HepG2 (cell line): Measurements from ENCODE around the gene ABHD3. TPM values are rescaled to one million over a fixed set of nuclear protein-coding genes. Genes with fewer than 3 reads are reported as not detected.

ENCODE experiments used
- ELK4 ChIP-seq: sonication (generic); formaldehyde crosslinking; IDR thresholded peaks from 2 replicates; pipeline ENCODE4 v1.9.0; 2021; ENCODE audit warnings: missing genetic modification reagents, borderline replicate concordance
- GZF1 ChIP-seq: sonication (generic); formaldehyde crosslinking; IDR thresholded peaks from 2 replicates; pipeline ENCODE4 v1.5.1; 2020; ENCODE audit warnings: mild to moderate bottlenecking, missing genetic modification reagents
- HDAC2 ChIP-seq: sonication (generic); formaldehyde crosslinking; IDR thresholded peaks from 2 replicates; pipeline ENCODE4 v1.4.0; 2020; ENCODE audit warnings: missing genetic modification reagents
- MATR3 ChIP-seq: sonication (generic); formaldehyde crosslinking; IDR thresholded peaks from 2 replicates; pipeline ENCODE4 v1.4.0; 2020; ENCODE audit warnings: missing genetic modification reagents
- MAX ChIP-seq: IDR thresholded peaks from 2 replicates; pipeline ENCODE4 v1.6.1; 2012; ENCODE audit warnings: inconsistent platforms
- NCOA1 ChIP-seq: sonication (generic); formaldehyde crosslinking; IDR thresholded peaks from 2 replicates; pipeline ENCODE4 v1.9.0; 2021; ENCODE audit warnings: missing genetic modification reagents
- NCOR1 ChIP-seq: fragments of 200-600 bp; sonication (generic); IDR thresholded peaks from 2 replicates; pipeline ENCODE4 v1.7.0; 2017; ENCODE audit warnings: antibody characterized with exemption, low read length, borderline replicate concordance
- NPAS2 ChIP-seq: sonication (generic); formaldehyde crosslinking; IDR thresholded peaks from 2 replicates; pipeline ENCODE4 v1.8.0; 2022; ENCODE audit warnings: mild to moderate bottlenecking, missing genetic modification reagents, borderline replicate concordance
- PTBP1 ChIP-seq: fragments of 200-400 bp; formaldehyde crosslinking; IDR thresholded peaks from 2 replicates; pipeline ENCODE4 v1.6.1; 2018; ENCODE audit warnings: low read length, low read depth; ENCODE audit not compliant: poor library complexity, severe bottlenecking
- RCOR2 ChIP-seq: IDR thresholded peaks from 2 replicates; pipeline ENCODE4 v1.6.1; 2016; ENCODE audit warnings: missing biosample characterization, missing genetic modification reagents
- RXRB ChIP-seq: IDR thresholded peaks from 2 replicates; pipeline ENCODE4 v1.6.1; 2016; ENCODE audit warnings: borderline replicate concordance, missing genetic modification reagents, missing compliant biosample characterization
- SP2 ChIP-seq: sonication (generic); formaldehyde crosslinking; IDR thresholded peaks from 2 replicates; pipeline ENCODE4 v1.5.1; 2020; ENCODE audit warnings: mild to moderate bottlenecking, missing genetic modification reagents
- SP4 ChIP-seq: sonication (generic); formaldehyde crosslinking; IDR thresholded peaks from 2 replicates; pipeline ENCODE4 v1.8.1; 2023; ENCODE audit warnings: mild to moderate bottlenecking, missing genetic modification reagents
- TRIM24 ChIP-seq: sonication (generic); formaldehyde crosslinking; IDR thresholded peaks from 2 replicates; pipeline ENCODE4 v1.8.0; 2022; ENCODE audit warnings: mild to moderate bottlenecking, missing genetic modification reagents
- UBTF ChIP-seq: sonication (generic); formaldehyde crosslinking; IDR thresholded peaks from 2 replicates; pipeline ENCODE4 v1.4.0; 2020; ENCODE audit warnings: mild to moderate bottlenecking, missing genetic modification reagents
- ZBTB3 ChIP-seq: sonication (generic); formaldehyde crosslinking; IDR thresholded peaks from 2 replicates; pipeline ENCODE4 v1.4.0; 2020; ENCODE audit warnings: low read depth, mild to moderate bottlenecking, moderate library complexity, missing genetic modification reagents, borderline replicate concordance
- ZBTB43 ChIP-seq: sonication (generic); formaldehyde crosslinking; conservative IDR thresholded peaks from 2 replicates; pipeline ENCODE4 v1.4.0; 2020; ENCODE audit warnings: missing genetic modification reagents
- ZNF263 ChIP-seq: sonication (generic); formaldehyde crosslinking; IDR thresholded peaks from 2 replicates; pipeline ENCODE4 v1.4.0; 2020; ENCODE audit warnings: missing genetic modification reagents
- ZNF337 ChIP-seq: sonication (generic); formaldehyde crosslinking; IDR thresholded peaks from 2 replicates; pipeline ENCODE4 v1.5.1; 2020; ENCODE audit warnings: missing genetic modification reagents, low read depth, mild to moderate bottlenecking, borderline replicate concordance
- ZNF484 ChIP-seq: sonication (generic); formaldehyde crosslinking; IDR thresholded peaks from 2 replicates; pipeline ENCODE4 v1.5.1; 2020; ENCODE audit warnings: mild to moderate bottlenecking, low read depth, missing genetic modification reagents, borderline replicate concordance
- ZNF503 ChIP-seq: sonication (generic); formaldehyde crosslinking; IDR thresholded peaks from 2 replicates; pipeline ENCODE4 v1.4.0; 2020; ENCODE audit warnings: missing genetic modification reagents
- ZNF556 ChIP-seq: sonication (generic); formaldehyde crosslinking; IDR thresholded peaks from 2 replicates; pipeline ENCODE4 v1.4.0; 2020; ENCODE audit warnings: mild to moderate bottlenecking, missing genetic modification reagents, borderline replicate concordance
- ZNF570 ChIP-seq: sonication (generic); formaldehyde crosslinking; IDR thresholded peaks from 2 replicates; pipeline ENCODE4 v1.4.0; 2020; ENCODE audit warnings: mild to moderate bottlenecking, missing genetic modification reagents, borderline replicate concordance
- ZSCAN22 ChIP-seq: sonication (generic); formaldehyde crosslinking; IDR thresholded peaks from 2 replicates; pipeline ENCODE4 v1.4.0; 2020; ENCODE audit warnings: mild to moderate bottlenecking, missing genetic modification reagents
- polyA plus RNA-seq, 8 experiments: library from polyadenylated mRNA; depleted of rRNA in 3 of 8; stranded (reverse) in 7 of 8; unstranded in 1 of 8; fragments of >200 nt; fragmentation: Illumina TruSeq in 4 of 8; extraction: Trizol in 4 of 8; gene quantifications; 2 replicates each; pipeline versions ENCODE4 v1.2.1 to v1.2.3, GENCODE V29; 2011 to 2016; ENCODE audit warnings: low read depth in 4 of 8, missing spikeins in 1 of 8, mixed read lengths in 1 of 8; ENCODE audit not compliant: insufficient read depth in 1 of 8
- total RNA-seq, 5 experiments: library from RNA; depleted of rRNA; stranded (reverse); fragments of >200 nt; fragmentation: Illumina TruSeq; extraction: Trizol; gene quantifications; 2 replicates each; pipeline ENCODE4 v1.2.3, GENCODE V29; 2016; ENCODE audit warnings: low read depth in 1 of 5

Gene ABHD3
- total and polyA plus RNA-seq, 2 of the 13 experiments (the other 11 are each of a cell fraction or from before 2014, with no cell fraction given) = 32.1 to 40.2 TPM

GRCh38 chr18:21686282-21687105, 18.1 kb downstream of the ABHD3 start (continued):
- TF ChIP-seq UBTF (CRISPR knock-in tag) (no peak), NPAS2 (CRISPR knock-in tag) (no peak), ELK4 (CRISPR knock-in tag) (no peak), RXRB (peak; percentile 88), ZNF503 (CRISPR knock-in tag) (peak; percentile 34; the same call in 1 of the 2 replicates), ZNF337 (no peak), ZSCAN22 (CRISPR knock-in tag) (no peak), MAX (peak; percentile 49), RCOR2 (peak; percentile 79), ZBTB3 (CRISPR knock-in tag) (no peak), ZNF484 (CRISPR knock-in tag) (no peak), ZNF570 (CRISPR knock-in tag) (no peak), GZF1 (CRISPR knock-in tag) (no peak), ZBTB43 (CRISPR knock-in tag) (no peak), ZNF556 (no peak), MATR3 (CRISPR knock-in tag) (no peak), NCOA1 (CRISPR knock-in tag) (no peak), SP4 (CRISPR knock-in tag) (no peak), TRIM24 (no peak), HDAC2 (CRISPR knock-in tag) (peak; percentile 84), PTBP1 (no peak), ZNF263 (peak; percentile 72), NCOR1 (peak; percentile 62; the same call in 1 of the 2 replicates), SP2 (CRISPR knock-in tag) (no peak)
